KMS-11 (cell line): ENCODE measurements around the gene OGFOD1.

ENCODE experiments used
- H2AFZ ChIP-seq: fragments of 200-600 bp; sonication (generic); 2 replicates; pipeline ENCODE4 v1.6.1; 2016; ENCODE audit warnings: antibody characterized with exemption, mixed run types, low read depth
- H3K27ac ChIP-seq: fragments of 200-600 bp; sonication (generic); 2 replicates; pipeline ENCODE4 v1.6.1; 2016; ENCODE audit warnings: mild to moderate bottlenecking, mixed run types
- H3K27me3 ChIP-seq: fragments of 200-600 bp; sonication (generic); 2 replicates; pipeline ENCODE4 v1.6.1; 2017; ENCODE audit warnings: mild to moderate bottlenecking, low read depth, mixed run types, moderate library complexity; ENCODE audit not compliant: insufficient read depth
- H3K36me3 ChIP-seq: fragments of 200-600 bp; sonication (generic); 2 replicates; pipeline ENCODE4 v1.6.1; 2017; ENCODE audit warnings: mild to moderate bottlenecking, mixed run types; ENCODE audit not compliant: insufficient read depth
- H3K4me1 ChIP-seq: fragments of 200-600 bp; sonication (generic); 2 replicates; pipeline ENCODE4 v1.6.1; 2016; ENCODE audit warnings: mild to moderate bottlenecking, low read depth, mixed run types; ENCODE audit not compliant: poor library complexity, severe bottlenecking
- H3K4me2 ChIP-seq: fragments of 200-600 bp; sonication (generic); 2 replicates; pipeline ENCODE4 v1.7.0; 2016; ENCODE audit warnings: mild to moderate bottlenecking, mixed run types
- H3K4me3 ChIP-seq: fragments of 200-600 bp; sonication (generic); IDR thresholded peaks from 2 replicates; pipeline ENCODE4 v1.6.1; 2017; ENCODE audit warnings: low read depth, low read length, mixed read lengths; ENCODE audit not compliant: insufficient read depth
- H3K79me2 ChIP-seq: fragments of 200-600 bp; sonication (generic); 2 replicates; pipeline ENCODE4 v1.6.1; 2016; ENCODE audit warnings: low read depth, mixed run types; ENCODE audit not compliant: insufficient read depth
- H3K9ac ChIP-seq: fragments of 200-600 bp; sonication (generic); 2 replicates; pipeline ENCODE4 v1.6.1; 2016; ENCODE audit warnings: mild to moderate bottlenecking, mixed run types
- H4K20me1 ChIP-seq: fragments of 200-600 bp; sonication (generic); 2 replicates; pipeline ENCODE4 v1.6.1; 2016; ENCODE audit warnings: mild to moderate bottlenecking, mixed run types; ENCODE audit not compliant: insufficient read depth
- TF ChIP-seq, protein P1 (sequence below): fragments of 200-600 bp; sonication (generic); conservative IDR thresholded peaks from 2 replicates; pipeline ENCODE4 v1.6.1; 2017; ENCODE audit warnings: low read depth, mild to moderate bottlenecking, antibody characterized with exemption, low read length, moderate library complexity, mixed read lengths

Gene OGFOD1

DNA sequence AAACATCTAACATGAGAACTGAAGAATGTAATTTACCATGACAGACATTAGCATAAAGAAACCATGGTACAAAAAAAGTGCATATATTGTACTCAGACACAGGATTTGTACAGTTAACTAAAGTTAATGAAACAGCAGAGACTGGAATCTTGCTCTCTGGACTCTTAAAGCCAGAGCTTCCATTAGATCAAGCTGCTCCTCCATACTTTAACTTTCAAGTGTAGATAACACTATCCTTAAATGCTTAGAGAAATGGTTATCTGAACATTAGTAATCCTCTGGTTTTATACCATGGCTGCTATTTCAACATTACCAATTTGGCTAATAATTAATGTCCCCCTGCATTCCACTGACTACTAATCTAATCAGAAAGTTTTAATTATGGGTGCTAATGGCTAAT, 3.3 kb upstream of the OGFOD1 start:
- TF ChIP-seq, protein P1, sequence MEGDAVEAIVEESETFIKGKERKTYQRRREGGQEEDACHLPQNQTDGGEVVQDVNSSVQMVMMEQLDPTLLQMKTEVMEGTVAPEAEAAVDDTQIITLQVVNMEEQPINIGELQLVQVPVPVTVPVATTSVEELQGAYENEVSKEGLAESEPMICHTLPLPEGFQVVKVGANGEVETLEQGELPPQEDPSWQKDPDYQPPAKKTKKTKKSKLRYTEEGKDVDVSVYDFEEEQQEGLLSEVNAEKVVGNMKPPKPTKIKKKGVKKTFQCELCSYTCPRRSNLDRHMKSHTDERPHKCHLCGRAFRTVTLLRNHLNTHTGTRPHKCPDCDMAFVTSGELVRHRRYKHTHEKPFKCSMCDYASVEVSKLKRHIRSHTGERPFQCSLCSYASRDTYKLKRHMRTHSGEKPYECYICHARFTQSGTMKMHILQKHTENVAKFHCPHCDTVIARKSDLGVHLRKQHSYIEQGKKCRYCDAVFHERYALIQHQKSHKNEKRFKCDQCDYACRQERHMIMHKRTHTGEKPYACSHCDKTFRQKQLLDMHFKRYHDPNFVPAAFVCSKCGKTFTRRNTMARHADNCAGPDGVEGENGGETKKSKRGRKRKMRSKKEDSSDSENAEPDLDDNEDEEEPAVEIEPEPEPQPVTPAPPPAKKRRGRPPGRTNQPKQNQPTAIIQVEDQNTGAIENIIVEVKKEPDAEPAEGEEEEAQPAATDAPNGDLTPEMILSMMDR = no peak
- Histone ChIP-seq H2AFZ (no peak overlapping the region), H3K27me3 (no peaks in the 10 kb centered on the region), H3K4me1 (peaks cover 33% of the 10 kb centered on the region), H3K4me2 (no peak overlapping the region), H3K36me3 (peaks cover 1% of the 10 kb centered on the region; the same call in 1 of the 2 replicates), H3K27ac (no peak overlapping the region), H3K9ac (no peak overlapping the region), H3K4me3 (no peak overlapping the region), H4K20me1 (no peaks in the 10 kb centered on the region; the same call in 1 of the 2 replicates), H3K79me2 (peaks cover 66% of the 10 kb centered on the region)

DNA sequence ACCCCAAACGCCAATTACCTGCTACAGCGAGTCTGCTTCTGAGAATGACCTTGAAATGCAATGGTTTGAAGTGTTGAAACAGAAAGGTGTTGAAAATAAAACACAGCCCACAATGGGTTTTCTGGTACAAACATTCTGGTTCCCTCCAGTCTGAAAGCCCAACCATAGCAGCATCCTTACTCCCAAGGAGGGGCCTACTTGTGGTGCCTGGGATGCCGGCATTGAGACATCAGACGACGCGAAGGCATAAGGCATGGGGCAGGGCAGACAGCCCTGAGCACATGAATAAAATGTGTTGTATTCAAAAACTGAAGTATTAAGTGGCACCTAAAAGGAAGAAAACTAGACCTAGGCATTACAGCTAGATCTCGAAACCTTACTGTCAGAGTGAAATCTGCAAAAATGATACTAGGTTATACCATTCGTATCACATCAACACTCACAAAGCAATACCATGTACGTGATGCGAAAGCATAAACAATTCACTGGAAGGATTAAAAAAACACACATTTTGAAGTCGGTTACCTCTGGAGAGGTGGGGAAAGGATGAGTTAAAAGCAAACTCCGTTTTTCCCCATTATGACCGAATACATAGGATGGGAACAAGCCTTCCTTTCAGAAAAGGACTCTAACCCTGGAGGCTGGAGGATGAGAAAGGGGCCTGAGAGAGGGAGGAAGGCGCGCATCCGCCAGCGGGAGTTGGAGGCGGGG, 924 bp upstream of the OGFOD1 start:
- Histone ChIP-seq H3K27ac (no peak overlapping the region), H3K4me3 (no peak overlapping the region), H3K9ac (peak overlapping the region; percentile 70; the same call in 1 of the 2 replicates), H2AFZ (peak overlapping the region; percentile 60), H3K4me1 (peaks cover 38% of the 10 kb centered on the region), H3K27me3 (no peaks in the 10 kb centered on the region), H4K20me1 (no peaks in the 10 kb centered on the region; the same call in 1 of the 2 replicates), H3K4me2 (peak overlapping the region; percentile 99), H3K36me3 (no peaks in the 10 kb centered on the region; the same call in 1 of the 2 replicates), H3K79me2 (peaks cover 79% of the 10 kb centered on the region)
- TF ChIP-seq, protein P1 = no peak

DNA sequence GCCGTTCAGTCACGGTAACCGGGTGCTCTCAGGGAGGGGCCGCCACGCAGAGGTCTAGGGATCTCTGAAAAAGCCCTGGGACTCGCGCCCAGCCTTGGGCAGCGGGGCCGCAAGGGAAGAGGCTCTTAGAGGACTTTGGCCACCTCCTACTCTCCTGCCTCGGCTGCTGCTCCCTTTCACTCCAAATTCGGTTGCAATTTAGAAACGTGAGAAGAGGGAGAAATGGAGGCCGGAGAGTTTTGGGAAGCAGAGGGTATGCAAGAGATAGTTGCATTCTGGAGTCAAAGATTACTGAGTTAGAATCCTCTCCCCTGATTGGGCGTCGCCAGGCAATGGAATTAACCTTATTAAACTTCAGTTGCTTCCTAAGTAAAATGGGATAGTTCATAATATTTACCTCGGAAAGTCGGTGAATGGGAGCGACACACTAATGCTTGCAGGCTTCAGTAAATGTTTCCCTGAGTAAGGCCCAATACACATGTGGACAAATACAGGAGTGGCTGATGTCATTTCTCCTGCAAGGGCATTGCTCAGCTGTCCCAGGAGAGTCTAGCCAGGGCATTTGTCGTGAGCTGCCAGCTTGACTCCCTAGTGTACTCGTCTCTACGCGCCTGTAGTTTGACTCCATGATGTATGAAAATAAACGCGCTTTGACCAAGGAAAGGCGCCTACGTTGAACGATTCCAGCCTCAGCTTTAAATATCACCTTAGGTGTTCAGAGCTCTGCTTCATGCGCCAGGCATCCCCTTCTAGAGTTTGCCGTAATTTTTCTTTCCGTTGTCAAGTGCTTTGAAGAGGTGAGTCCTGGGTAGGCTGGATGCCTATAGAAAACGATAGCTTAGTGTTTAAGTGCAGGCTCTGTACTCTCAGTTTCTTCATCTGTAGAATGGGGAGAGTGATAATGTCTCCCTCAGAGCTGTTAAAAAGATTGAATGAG, 667 bp downstream of the OGFOD1 start:
- Histone ChIP-seq H3K36me3 (no peaks in the 10 kb centered on the region), H3K27ac (peak overlapping the region; percentile 54)

DNA sequence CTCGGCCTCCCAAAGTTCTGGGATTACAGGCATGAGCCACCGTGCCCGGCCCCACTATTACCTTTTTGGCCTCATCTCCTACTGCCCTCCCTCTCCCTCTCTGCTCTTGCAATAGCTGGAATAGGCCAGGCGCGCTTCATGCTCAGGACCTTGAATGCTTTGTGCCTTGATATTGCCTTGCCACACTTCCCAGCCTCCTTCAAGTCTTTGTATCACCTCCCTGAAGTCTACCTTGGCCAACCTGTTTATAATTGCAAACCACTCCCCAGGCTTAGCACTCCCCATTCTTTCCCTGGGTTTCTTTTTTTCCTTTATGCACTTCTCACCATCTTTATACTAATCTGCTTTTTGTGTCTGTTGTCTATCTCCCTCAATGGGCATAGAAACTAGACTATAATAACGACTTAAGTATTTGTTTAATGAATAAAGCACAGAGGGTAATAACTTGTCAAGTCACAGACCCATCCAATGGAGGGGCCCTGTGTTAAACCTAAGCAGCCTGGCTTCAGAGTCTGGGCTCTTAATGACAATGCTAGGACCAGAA, 6.6 kb downstream of the OGFOD1 start:
- Histone ChIP-seq H3K79me2 (peaks cover 19% of the 10 kb centered on the region), H3K36me3 (no peaks in the 10 kb centered on the region), H3K4me3 (no peak overlapping the region), H2AFZ (no peak overlapping the region), H4K20me1 (no peaks in the 10 kb centered on the region), H3K4me1 (peaks cover 6% of the 10 kb centered on the region), H3K9ac (no peak overlapping the region), H3K27me3 (no peaks in the 10 kb centered on the region), H3K27ac (no peak overlapping the region), H3K4me2 (no peak overlapping the region)
- TF ChIP-seq, protein P1 = no peak

More for the DNA sequence above, 667 bp downstream of the OGFOD1 start:
- H3K27me3 ChIP-seq = no peaks in the 10 kb centered on the region
- H4K20me1 ChIP-seq = no peaks in the 10 kb centered on the region; the same call in 1 of the 2 replicates
- TF ChIP-seq, protein P1 = no peak
- peaks cover 78% of the 10 kb centered on the region for H3K79me2 ChIP-seq
- H3K4me3 ChIP-seq = no peak overlapping the region
- H3K4me2 ChIP-seq = peak overlapping the region; percentile 90
- peak overlapping the region; percentile 60 for H2AFZ ChIP-seq
- peak overlapping the region; percentile 70; the same call in 1 of the 2 replicates for H3K9ac ChIP-seq
- peaks cover 38% of the 10 kb centered on the region for H3K4me1 ChIP-seq
